Germinal center (tissue), 1 donor: ENCODE measurements around the gene MARCHF2.

Experiments
- DNase-seq: peaks from one replicate; pipeline ENCODE4 v3.0.0; 2012; ENCODE audit warnings: mixed read lengths, low spot score

Gene MARCHF2

GRCh38 chr19:8481201-8481600, 68.1 kb downstream of the MARCHF2 start:
- no peak for DNase-seq

GRCh38 chr19:8481616-8482015, 68.5 kb downstream of the MARCHF2 start:
- no peak for DNase-seq

- no peak for DNase-seq
These were observed 69.6 kb downstream of the MARCHF2 start for GRCh38 chr19:8482696-8483095.

- DNase-seq: no peak
These were observed 70.1 kb downstream of the MARCHF2 start for GRCh38 chr19:8483165-8483564.

GRCh38 chr19:8484331-8484894, 71.3 kb downstream of the MARCHF2 start:
- DNase-seq: no peak

- DNase-seq: no peak
These were observed 72.7 kb downstream of the MARCHF2 start for GRCh38 chr19:8485561-8486371.

GRCh38 chr19:8486661-8487136, 73.6 kb downstream of the MARCHF2 start:
- no peak for DNase-seq

GRCh38 chr19:8487137-8487851, 74.2 kb downstream of the MARCHF2 start:
- DNase-seq: no peak

GRCh38 chr19:8488365-8488764, 75.3 kb downstream of the MARCHF2 start:
- DNase-seq: no peak
